ENCODE measurements around the gene ARHGAP4. TPM values are rescaled to one million over a fixed set of nuclear protein-coding genes. Genes with fewer than 3 reads are reported as not detected.

The ARHGAP4 gene
- total RNA-seq, 3 donors from 2014 or later (not counting 1 experiment from before 2014, with no cell fraction given): 352 to 398 (median 384) TPM

DNA sequence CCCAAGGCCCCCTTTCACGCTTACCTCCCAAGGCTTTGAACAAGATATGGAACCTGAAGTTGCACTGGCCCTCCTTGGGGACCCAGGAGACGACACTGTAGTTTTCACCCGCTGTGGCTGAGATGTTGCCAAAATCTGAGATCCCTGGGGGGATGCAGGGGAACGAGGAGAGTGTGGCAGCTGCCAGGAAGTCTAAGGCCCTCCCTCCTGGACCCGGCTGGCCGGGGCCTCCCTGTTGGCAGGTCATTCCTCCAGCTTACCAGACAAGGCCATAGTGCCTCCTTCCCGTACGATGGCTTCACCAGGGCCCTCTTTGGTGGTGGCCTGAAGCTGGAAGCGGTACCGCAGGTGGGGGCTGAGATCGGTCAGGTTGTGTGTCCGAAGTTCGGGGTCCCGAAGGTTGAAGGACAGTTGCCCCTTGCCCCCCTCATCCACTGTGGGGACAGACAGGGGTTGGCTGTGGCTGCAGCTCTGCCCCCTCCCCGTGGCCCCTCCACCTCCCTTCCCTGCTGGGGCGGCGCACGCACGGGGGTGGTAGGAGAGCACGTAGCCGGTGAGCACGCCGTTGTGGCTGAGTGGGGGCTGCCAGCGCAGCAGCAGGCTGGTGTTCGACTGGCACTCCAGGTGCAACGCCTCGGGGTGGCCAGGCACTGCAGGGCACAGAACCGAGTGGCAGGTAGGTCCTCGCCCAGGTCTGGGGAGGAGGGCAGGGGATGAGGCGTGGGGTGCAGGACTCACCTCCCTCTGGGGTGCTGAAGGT is 61.3 kb downstream of the ARHGAP4 start:
- Histone ChIP-seq H3K4me1 (ENCODE audit: control insufficient read depth, insufficient read depth, low read length) (no peaks in the 10 kb centered on the region), H3K27ac (ENCODE audit: low read length) (no peak overlapping the region), H3K9me3 (ENCODE audit: control insufficient read depth, insufficient read depth, low read length) (no peaks in the 10 kb centered on the region), H3K27me3 (ENCODE audit: control insufficient read depth, insufficient read depth, low read length) (no peaks in the 10 kb centered on the region), H3K4me3 (ENCODE audit: low read length) (no peak overlapping the region), H3K36me3 (ENCODE audit: control insufficient read depth, insufficient read depth, low read length) (no peaks in the 10 kb centered on the region)
- H3K27me3 Mint-ChIP-seq (ENCODE audit: low read depth in 2 of 2): peaks cover 3 to 6% of the 10 kb centered on the region in 2 donors
- no peaks in the 10 kb centered on the region for H3K4me1 Mint-ChIP-seq
- H3K27ac Mint-ChIP-seq: no peak overlapping the region
- 85% methylated on average over 28 of the region's 30 CpGs for WGBS (ENCODE audit: insufficient coverage)
- H3K4me3 Mint-ChIP-seq: no peak overlapping the region
- TF ChIP-seq, protein P1, sequence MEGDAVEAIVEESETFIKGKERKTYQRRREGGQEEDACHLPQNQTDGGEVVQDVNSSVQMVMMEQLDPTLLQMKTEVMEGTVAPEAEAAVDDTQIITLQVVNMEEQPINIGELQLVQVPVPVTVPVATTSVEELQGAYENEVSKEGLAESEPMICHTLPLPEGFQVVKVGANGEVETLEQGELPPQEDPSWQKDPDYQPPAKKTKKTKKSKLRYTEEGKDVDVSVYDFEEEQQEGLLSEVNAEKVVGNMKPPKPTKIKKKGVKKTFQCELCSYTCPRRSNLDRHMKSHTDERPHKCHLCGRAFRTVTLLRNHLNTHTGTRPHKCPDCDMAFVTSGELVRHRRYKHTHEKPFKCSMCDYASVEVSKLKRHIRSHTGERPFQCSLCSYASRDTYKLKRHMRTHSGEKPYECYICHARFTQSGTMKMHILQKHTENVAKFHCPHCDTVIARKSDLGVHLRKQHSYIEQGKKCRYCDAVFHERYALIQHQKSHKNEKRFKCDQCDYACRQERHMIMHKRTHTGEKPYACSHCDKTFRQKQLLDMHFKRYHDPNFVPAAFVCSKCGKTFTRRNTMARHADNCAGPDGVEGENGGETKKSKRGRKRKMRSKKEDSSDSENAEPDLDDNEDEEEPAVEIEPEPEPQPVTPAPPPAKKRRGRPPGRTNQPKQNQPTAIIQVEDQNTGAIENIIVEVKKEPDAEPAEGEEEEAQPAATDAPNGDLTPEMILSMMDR (IDR thresholded peaks at IDR 0.05): no peak
- no peak for ATAC-seq
- H3K9me3 Mint-ChIP-seq: no peaks in the 10 kb centered on the region
- intact Hi-C loops (cut with micrococcal nuclease): no loop called here
- DNase-seq: no peak
- no peaks in the 10 kb centered on the region for H3K36me3 Mint-ChIP-seq

DNA sequence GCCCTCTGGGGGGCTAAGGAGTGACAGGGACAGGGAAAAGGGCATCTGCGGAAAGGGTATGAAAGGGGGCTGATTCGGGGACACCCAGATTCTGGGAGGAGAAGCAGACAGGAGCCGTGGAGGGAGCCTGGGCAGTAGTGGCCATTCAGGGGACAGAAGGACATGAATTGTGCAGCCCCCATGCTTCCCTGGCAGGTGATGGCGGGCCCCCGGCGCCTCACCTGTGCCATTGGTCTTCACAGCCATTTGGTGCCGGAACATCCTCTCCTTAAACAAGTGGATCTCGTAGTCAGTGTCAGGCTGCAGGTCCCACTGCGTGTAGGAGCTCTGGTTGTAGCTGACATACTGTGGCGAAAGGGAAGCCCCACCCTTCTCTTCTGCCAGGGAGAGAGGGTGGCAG is 62.0 kb downstream of the ARHGAP4 start:
- no peak overlapping the region for H3K27ac Mint-ChIP-seq
- H3K9me3 Mint-ChIP-seq: no peaks in the 10 kb centered on the region
- ATAC-seq (no peak), DNase-seq (no peak)
- H3K36me3 Mint-ChIP-seq: no peaks in the 10 kb centered on the region
- H3K4me1 Mint-ChIP-seq: no peaks in the 10 kb centered on the region
- Histone ChIP-seq H3K27me3 (ENCODE audit: control insufficient read depth, insufficient read depth, low read length) (no peaks in the 10 kb centered on the region), H3K4me1 (ENCODE audit: control insufficient read depth, insufficient read depth, low read length) (no peaks in the 10 kb centered on the region), H3K4me3 (ENCODE audit: low read length) (no peak overlapping the region), H3K36me3 (ENCODE audit: control insufficient read depth, insufficient read depth, low read length) (no peaks in the 10 kb centered on the region), H3K9me3 (ENCODE audit: control insufficient read depth, insufficient read depth, low read length) (no peaks in the 10 kb centered on the region), H3K27ac (ENCODE audit: low read length) (no peak overlapping the region)
- 97% methylated on average over 9 of the region's 10 CpGs for WGBS (ENCODE audit: insufficient coverage)
- H3K4me3 Mint-ChIP-seq: no peak overlapping the region
- H3K27me3 Mint-ChIP-seq (ENCODE audit: low read depth in 2 of 2): peaks cover 3 to 6% of the 10 kb centered on the region in 2 donors
- TF ChIP-seq, protein P1 (IDR thresholded peaks at IDR 0.05): no peak
- intact Hi-C loops (cut with micrococcal nuclease): no loop called here

DNA sequence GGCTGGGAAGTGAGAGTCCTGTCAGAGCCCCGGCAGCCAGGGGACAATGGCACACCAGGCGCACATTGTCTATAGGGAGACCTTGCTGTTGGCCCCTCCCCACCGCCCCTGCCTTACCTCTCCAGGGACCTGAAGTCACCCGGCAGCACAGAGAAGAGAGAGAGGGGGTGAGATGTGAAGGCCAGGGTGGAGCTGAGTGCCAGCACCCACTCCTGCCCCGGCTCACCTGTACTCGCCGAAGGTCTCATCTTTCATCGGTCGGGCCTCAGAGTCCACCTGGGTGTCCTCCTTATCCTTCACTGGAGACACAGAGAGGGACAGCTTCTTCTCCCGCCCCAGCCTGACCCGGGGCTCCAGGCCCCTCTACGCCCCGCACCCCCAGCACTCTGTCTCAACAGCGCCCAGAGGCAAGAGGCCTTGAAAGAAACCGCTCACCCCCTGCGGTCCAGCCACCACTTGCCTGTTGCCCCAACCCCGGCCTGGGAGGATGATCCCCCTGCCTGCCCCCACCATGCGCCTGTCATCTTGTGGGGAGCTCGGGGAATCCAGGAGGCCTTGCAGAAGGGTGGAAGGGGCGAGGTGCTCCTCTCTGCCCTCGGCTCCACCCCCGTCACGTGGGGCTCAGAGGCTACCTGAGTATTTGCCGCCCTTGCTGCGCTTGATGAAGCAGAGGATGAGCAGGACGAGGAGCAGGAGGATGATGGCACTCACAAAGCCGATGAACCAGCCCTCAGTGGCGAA is 62.6 kb downstream of the ARHGAP4 start:
- DNase-seq (no peak), ATAC-seq (no peak)
- 75% methylated on average over 25 of the region's 28 CpGs for WGBS (ENCODE audit: insufficient coverage)
- H3K4me1 ChIP-seq (ENCODE audit: control insufficient read depth, insufficient read depth, low read length): no peaks in the 10 kb centered on the region
- intact Hi-C loops (cut with micrococcal nuclease): no loop called here
- no peaks in the 10 kb centered on the region for H3K4me1 Mint-ChIP-seq
- no peak overlapping the region for H3K27ac Mint-ChIP-seq
- no peaks in the 10 kb centered on the region for H3K27me3 ChIP-seq (ENCODE audit: control insufficient read depth, insufficient read depth, low read length)
- no peaks in the 10 kb centered on the region for H3K9me3 Mint-ChIP-seq
- TF ChIP-seq, protein P1 (IDR thresholded peaks at IDR 0.05): no peak
- H3K27ac ChIP-seq (ENCODE audit: low read length): no peak overlapping the region
- peaks cover 3 to 6% of the 10 kb centered on the region in 2 donors for H3K27me3 Mint-ChIP-seq (ENCODE audit: low read depth in 2 of 2)
- no peaks in the 10 kb centered on the region for H3K9me3 ChIP-seq (ENCODE audit: control insufficient read depth, insufficient read depth, low read length)
- no peaks in the 10 kb centered on the region for H3K36me3 Mint-ChIP-seq
- H3K4me3 ChIP-seq (ENCODE audit: low read length): no peak overlapping the region
- no peaks in the 10 kb centered on the region for H3K36me3 ChIP-seq (ENCODE audit: control insufficient read depth, insufficient read depth, low read length)
- no peak overlapping the region for H3K4me3 Mint-ChIP-seq
